IMR-90 (cell line): ENCODE data around the gene CCDC138. TPM values are rescaled to one million over a fixed set of nuclear protein-coding genes. Genes with fewer than 3 reads are reported as not detected.

Experiments
- ATAC-seq: fragments of 200-7000 bp; cut with Tn5 transposase; 2 replicates; pipeline ENCODE4 v1.9.1; 2020; ENCODE audit warnings: low read depth, mild to moderate bottlenecking, moderate library complexity
- BruUV-seq: library from RNA; stranded (reverse); fragments of 400-500 nt; replicated peaks from 2 replicates; lab custom pipeline; 2021; lab: Mats Ljungman, UMichigan
- CTCF ChIA-PET: fragments of 300-600 bp; formaldehyde crosslinking; extraction: SDS; loops from one replicate; lab custom pipeline; 2021; ENCODE audit warnings: antibody characterized with exemption; lab: Yijun Ruan, JAX
- POLR2A ChIA-PET: fragments of 300-600 bp; sonication (Branson Sonifier 250); formaldehyde crosslinking; loops from one replicate; lab custom pipeline; 2022; ENCODE audit warnings: antibody characterized with exemption; ENCODE audit not compliant: unreplicated experiment; lab: Charles Lee
- DNase-seq: peaks from one replicate; pipeline ENCODE4 v3.0.0; 2013
- H2AFZ ChIP-seq: replicated peaks from 2 replicates; pipeline ENCODE3; 2013; ENCODE audit warnings: low read length, mild to moderate bottlenecking; ENCODE audit not compliant: poor library complexity
- H2AK5ac ChIP-seq: 2 replicates; pipeline ENCODE4 v1.6.1; 2013; ENCODE audit warnings: low read depth, low read length, inconsistent platforms
- H2AK9ac ChIP-seq: replicated peaks from 2 replicates; pipeline ENCODE3; 2013; ENCODE audit warnings: mild to moderate bottlenecking, low read depth, low read length, moderate library complexity; ENCODE audit not compliant: poor library complexity
- H2BK120ac ChIP-seq: 2 replicates; pipeline ENCODE4 v1.6.1; 2013; ENCODE audit warnings: low read depth, low read length, inconsistent platforms
- H2BK15ac ChIP-seq: 3 replicates; pipeline ENCODE4 v1.6.1; 2013; ENCODE audit warnings: low read depth, low read length, inconsistent platforms
- H2BK20ac ChIP-seq: 2 replicates; pipeline ENCODE4 v1.6.1; 2013; ENCODE audit warnings: low read depth, mild to moderate bottlenecking, inconsistent platforms, low read length, moderate library complexity
- H2BK5ac ChIP-seq: 2 replicates; pipeline ENCODE4 v1.6.1; 2013; ENCODE audit warnings: mild to moderate bottlenecking, low read depth, low read length, inconsistent platforms; ENCODE audit not compliant: poor library complexity, severe bottlenecking
- H3K14ac ChIP-seq: replicated peaks from 2 replicates; pipeline ENCODE4 v1.6.1; 2013; ENCODE audit warnings: low read depth, low read length, inconsistent platforms
- H3K18ac ChIP-seq: 2 replicates; pipeline ENCODE4 v1.6.1; 2013; ENCODE audit warnings: low read depth, low read length, control low read depth
- H3K23ac ChIP-seq: 2 replicates; pipeline ENCODE4 v1.6.1; 2013; ENCODE audit warnings: low read depth, low read length, inconsistent platforms
- H3K27ac ChIP-seq: 2 replicates; pipeline ENCODE4 v1.5.1; 2013; ENCODE audit warnings: mild to moderate bottlenecking, control low read depth, low read length; ENCODE audit not compliant: insufficient read depth
- H3K27me3 ChIP-seq: 2 replicates; pipeline ENCODE4 v1.6.1; 2013; ENCODE audit warnings: low read length; ENCODE audit not compliant: control insufficient read depth, insufficient read depth
- H3K36me3 ChIP-seq: 2 replicates; pipeline ENCODE4 v1.6.1; 2013; ENCODE audit warnings: low read length, mixed read lengths; ENCODE audit not compliant: control insufficient read depth, insufficient read depth
- H3K4ac ChIP-seq: 2 replicates; pipeline ENCODE4 v1.6.1; 2013; ENCODE audit warnings: low read depth, low read length, inconsistent platforms
- H3K4me1 ChIP-seq: 2 replicates; pipeline ENCODE4 v1.6.1; 2013; ENCODE audit warnings: low read length, mixed read lengths; ENCODE audit not compliant: control insufficient read depth, insufficient read depth
- H3K4me2 ChIP-seq: 2 replicates; pipeline ENCODE4 v1.6.1; 2013; ENCODE audit warnings: low read depth, mild to moderate bottlenecking, control low read depth, low read length, moderate library complexity
- H3K4me3 ChIP-seq: 2 replicates; pipeline ENCODE4 v1.5.1; 2013; ENCODE audit warnings: low read depth, mild to moderate bottlenecking, control low read depth, low read length, moderate library complexity; ENCODE audit not compliant: insufficient read depth
- H3K56ac ChIP-seq: 2 replicates; pipeline ENCODE4 v1.6.1; 2013; ENCODE audit warnings: low read length, inconsistent platforms; ENCODE audit not compliant: insufficient read depth; ENCODE audit errors: extremely low read depth
- H3K79me1 ChIP-seq, 2 experiments: 2 replicates each; pipeline ENCODE4 v1.6.1; 2013; ENCODE audit warnings: low read length in 2 of 2, inconsistent platforms in 1 of 2, low read depth in 1 of 2
- H3K9ac ChIP-seq: 2 replicates; pipeline ENCODE4 v1.6.1; 2013; ENCODE audit warnings: low read depth, low read length, control low read depth
- H3K9me1 ChIP-seq: 2 replicates; pipeline ENCODE4 v1.6.1; 2013; ENCODE audit warnings: low read length, inconsistent platforms; ENCODE audit not compliant: insufficient read depth
- H3K9me3 ChIP-seq: 2 replicates; pipeline ENCODE4 v1.6.1; 2013; ENCODE audit warnings: low read length; ENCODE audit not compliant: control insufficient read depth, insufficient read depth
- H4K20me1 ChIP-seq: 2 replicates; pipeline ENCODE4 v1.6.1; 2013; ENCODE audit warnings: low read length, inconsistent platforms; ENCODE audit not compliant: insufficient read depth
- H4K5ac ChIP-seq: 2 replicates; pipeline ENCODE4 v1.6.1; 2013; ENCODE audit warnings: mild to moderate bottlenecking, low read depth, low read length, control low read depth
- H4K8ac ChIP-seq, 2 experiments: 2 replicates each; pipeline ENCODE4 v1.6.1; 2013; ENCODE audit warnings: low read depth in 2 of 2, low read length in 2 of 2, control low read depth in 1 of 2, inconsistent platforms in 1 of 2
- H4K91ac ChIP-seq: 2 replicates; pipeline ENCODE4 v1.6.1; 2013; ENCODE audit warnings: low read depth, low read length, inconsistent platforms; ENCODE audit not compliant: insufficient read depth
- CHD1 ChIP-seq: IDR thresholded peaks from 2 replicates; pipeline ENCODE4 v1.6.1; 2012; ENCODE audit warnings: low read depth, low read length, improper control_type of control experiment
- CTCF ChIP-seq: conservative IDR thresholded peaks from 2 replicates; pipeline ENCODE4 v1.5.1; 2012; ENCODE audit warnings: mild to moderate bottlenecking, low read depth, low read length, improper control_type of control experiment
- ELK1 ChIP-seq: fragments of 150-350 bp; IDR thresholded peaks from 2 replicates; pipeline ENCODE4 v1.6.1; 2016; ENCODE audit warnings: low read depth, mild to moderate bottlenecking, low read length, moderate library complexity, borderline replicate concordance
- FOS ChIP-seq: fragments of 150-350 bp; IDR thresholded peaks from 2 replicates; pipeline ENCODE4 v1.6.1; 2016; ENCODE audit warnings: low read depth, low read length
- MAFK ChIP-seq: IDR thresholded peaks from 2 replicates; pipeline ENCODE4 v1.6.1; 2012; ENCODE audit warnings: low read depth, low read length, improper control_type of control experiment
- MAZ ChIP-seq: IDR thresholded peaks from 2 replicates; pipeline ENCODE4 v1.6.1; 2012; ENCODE audit warnings: low read depth, mild to moderate bottlenecking, low read length, improper control_type of control experiment, moderate library complexity, borderline replicate concordance
- RAD21 ChIP-seq: IDR thresholded peaks from 2 replicates; pipeline ENCODE4 v1.6.1; 2012; ENCODE audit warnings: low read length, improper control_type of control experiment
- RCOR1 ChIP-seq: IDR thresholded peaks from 2 replicates; pipeline ENCODE4 v1.6.1; 2012; ENCODE audit warnings: mild to moderate bottlenecking, low read length, improper control_type of control experiment; ENCODE audit not compliant: insufficient replicate concordance
- RFX5 ChIP-seq: IDR thresholded peaks from 2 replicates; pipeline ENCODE4 v1.8.0; 2012; ENCODE audit warnings: low read depth, mild to moderate bottlenecking, low read length, moderate library complexity
- whole genome bisulfite sequencing, 2 experiments: methylation state at CpG; one replicate each; pipeline versions ENCODE4 v1.1.5 to v1.1.7; 2013; ENCODE audit warnings: missing lambda C conversion rate in 2 of 2; ENCODE audit not compliant: insufficient read length in 1 of 2; ENCODE audit errors: extremely low coverage in 2 of 2; 5-methylcytosine and 5-hydroxymethylcytosine counted together
- dilution Hi-C: fragments of 300-500 bp; cut with HindIII; formaldehyde crosslinking; loops from one replicate; pipeline ENCODE4 v1.14.3; 2018; ENCODE audit warnings: low sequenced_read_pairs; ENCODE audit not compliant: unreplicated experiment
- in situ Hi-C: fragments of 300-500 bp; cut with MboI; formaldehyde crosslinking; loops from 3 replicates; pipeline ENCODE4 v1.14.3; 2019; ENCODE audit warnings: low sequenced_read_pairs, inconsistent platforms, mixed read lengths
- intact Hi-C: fragments of 100-400 bp; cut with micrococcal nuclease; formaldehyde crosslinking; loops from 2 replicates; pipeline ENCODE4 v1.10.0; 2022
- polyA plus RNA-seq, 3 experiments: library from polyadenylated mRNA; depleted of rRNA; stranded (reverse); fragments of >200 nt; gene quantifications; 2 replicates each; pipeline ENCODE4 v1.2.3, GENCODE V29; 2012; ENCODE audit warnings: low replicate concordance in 1 of 3
- total RNA-seq: library from RNA; depleted of rRNA; stranded (reverse); fragments of >200 nt; gene quantifications from 2 replicates; pipeline ENCODE4 v1.2.3, GENCODE V29; 2012
- TF ChIP-seq, protein P1 (sequence below): fragments of 150-350 bp; IDR thresholded peaks from 2 replicates; pipeline ENCODE4 v1.6.1; 2017; ENCODE audit warnings: mild to moderate bottlenecking, antibody characterized with exemption, low read length, low read depth

The CCDC138 gene
- total and polyA plus RNA-seq, 2 of the 4 experiments (the other 2 are of a cell fraction): 1.5 to 2.9 TPM

- H3K36me3 ChIP-seq: no peaks in the 10 kb centered on the region
- no peak overlapping the region for H2BK20ac ChIP-seq
- CTCF ChIA-PET: no interaction called here
- no peak overlapping the region for H3K4me3 ChIP-seq
- no peak overlapping the region for H2AK5ac ChIP-seq
- no peak overlapping the region for H3K18ac ChIP-seq
- intact Hi-C loops (loop anchor here (5.0 to 10.0 kb wide), 2 partner anchors 51 to 62 kb away; partner anchors contain the start of gene EDAR), dilution Hi-C loops (no loop called here), in situ Hi-C loops (no loop called here)
- no peak overlapping the region for H3K14ac ChIP-seq
- no peak overlapping the region for H4K5ac ChIP-seq
- H3K27ac ChIP-seq: no peak overlapping the region
- 0 out of 2 replicates have a peak, but pooled peaks cover under 1% of the 10 kb centered on the region for H3K9me1 ChIP-seq
- no peak overlapping the region for H4K8ac ChIP-seq
- H3K4me2 ChIP-seq: no peak overlapping the region
- H3K27me3 ChIP-seq: peaks cover 87% of the 10 kb centered on the region
- H3K4ac ChIP-seq: no peak overlapping the region
- H3K56ac ChIP-seq: no peak overlapping the region
- H2BK120ac ChIP-seq: no peak overlapping the region
- H3K23ac ChIP-seq: no peak overlapping the region
- ATAC-seq (no peak), DNase-seq (no peak)
- H3K4me1 ChIP-seq: no peaks in the 10 kb centered on the region
- no peak overlapping the region for H2AK9ac ChIP-seq
- WGBS, 2 experiments: 86% methylated on average over 8 of the region's 12 CpGs; no CpG with 5 or more reads in 1 of the 2 experiments
- H2AFZ ChIP-seq: no peak overlapping the region
- no peak overlapping the region for H2BK15ac ChIP-seq
- H2BK5ac ChIP-seq: no peak overlapping the region
- H3K79me1 ChIP-seq: no peaks in the 10 kb centered on the region
- H3K9ac ChIP-seq: no peak overlapping the region
- no TSS peak for BruUV-seq
- TF ChIP-seq MAFK: no peak
- TF ChIP-seq RFX5: no peak
- TF ChIP-seq RAD21: no peak
- TF ChIP-seq, protein P1, sequence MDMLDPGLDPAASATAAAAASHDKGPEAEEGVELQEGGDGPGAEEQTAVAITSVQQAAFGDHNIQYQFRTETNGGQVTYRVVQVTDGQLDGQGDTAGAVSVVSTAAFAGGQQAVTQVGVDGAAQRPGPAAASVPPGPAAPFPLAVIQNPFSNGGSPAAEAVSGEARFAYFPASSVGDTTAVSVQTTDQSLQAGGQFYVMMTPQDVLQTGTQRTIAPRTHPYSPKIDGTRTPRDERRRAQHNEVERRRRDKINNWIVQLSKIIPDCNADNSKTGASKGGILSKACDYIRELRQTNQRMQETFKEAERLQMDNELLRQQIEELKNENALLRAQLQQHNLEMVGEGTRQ: no peak
- no peak for TF ChIP-seq FOS
- TF ChIP-seq CTCF: no peak
- no peak for TF ChIP-seq RCOR1
- no peak for TF ChIP-seq ELK1
- TF ChIP-seq CHD1: no peak
- TF ChIP-seq MAZ: no peak
- no peaks in the 10 kb centered on the region for H3K9me3 ChIP-seq
- H4K91ac ChIP-seq: no peak overlapping the region
- H4K20me1 ChIP-seq: peaks cover 3% of the 10 kb centered on the region; the same call in 1 of the 2 replicates
- POLR2A ChIA-PET: no interaction called here
These were observed 136.6 kb downstream of the CCDC138 start for GRCh38 chr2:108923019-108923700.
